Activated T-cell treated with anti-CD3 and anti-CD28 coated beads for 1 hour (primary cell): Measurements from ENCODE around the gene HFM1.
"Not testable (repeated sequence)": the region's sequence is repeated elsewhere in the genome, so short reads cannot be mapped to it uniquely, and the experiment has no call there.

ENCODE experiments used
- DNase-seq: peaks from one replicate; pipeline ENCODE4 v3.0.0-alpha.2; 2020; ENCODE audit warnings: low read depth

The HFM1 gene

GRCh38 chr1:91374086-91374485 is 30.6 kb downstream of the HFM1 start:
- DNase-seq: no peak

- not testable (repeated sequence) for DNase-seq
Observed at GRCh38 chr1:91372230-91372629, 32.4 kb downstream of the HFM1 start.

GRCh38 chr1:91349524-91349923 is 55.1 kb downstream of the HFM1 start:
- no peak for DNase-seq

GRCh38 chr1:91346824-91347223 is 57.8 kb downstream of the HFM1 start:
- no peak for DNase-seq

- DNase-seq: no peak
Observed at GRCh38 chr1:91345395-91346005, 59.1 kb downstream of the HFM1 start.

GRCh38 chr1:91338501-91338900 is 66.1 kb downstream of the HFM1 start:
- DNase-seq: no peak

- DNase-seq: no peak
Observed at GRCh38 chr1:91335603-91336002, 69.0 kb downstream of the HFM1 start.

- no peak for DNase-seq
Observed at GRCh38 chr1:91334856-91335255, 69.8 kb downstream of the HFM1 start.

GRCh38 chr1:91325456-91325855 is 79.2 kb downstream of the HFM1 start:
- no peak for DNase-seq

- no peak for DNase-seq
Observed at GRCh38 chr1:91314643-91315042, 90.0 kb downstream of the HFM1 start.

GRCh38 chr1:91311672-91312071 is 93.0 kb downstream of the HFM1 start:
- DNase-seq: no peak

GRCh38 chr1:91308544-91308943 is 96.1 kb downstream of the HFM1 start:
- DNase-seq: no peak

GRCh38 chr1:91307784-91308409 is 96.7 kb downstream of the HFM1 start:
- DNase-seq: no peak

GRCh38 chr1:91303165-91303564 is 101.5 kb downstream of the HFM1 start:
- DNase-seq: no peak

GRCh38 chr1:91288843-91289553 is 115.6 kb downstream of the HFM1 start:
- DNase-seq: not testable (repeated sequence)

GRCh38 chr1:91286962-91287317 is 117.7 kb downstream of the HFM1 start:
- DNase-seq: not testable (repeated sequence)

GRCh38 chr1:91286259-91286961 is 118.2 kb downstream of the HFM1 start:
- not testable (repeated sequence) for DNase-seq

- DNase-seq: no peak
Observed at GRCh38 chr1:91283421-91283726, 121.3 kb downstream of the HFM1 start.

- peak; percentile 22 for DNase-seq
Observed at GRCh38 chr1:91282695-91283420, 121.8 kb downstream of the HFM1 start.

GRCh38 chr1:91281782-91282181 is 122.9 kb downstream of the HFM1 start:
- DNase-seq: no peak

- no peak for DNase-seq
Observed at GRCh38 chr1:91278754-91279153, 125.9 kb downstream of the HFM1 start.

GRCh38 chr1:91273875-91274274 is 130.8 kb downstream of the HFM1 start:
- no peak for DNase-seq
